GM21619 (cell line): ENCODE results near the gene PKNOX2.

ENCODE experiments used
- ATAC-seq: cut with Tn5 transposase; IDR thresholded peaks from one replicate; pipeline ENCODE4 v1.9.1; 2021; ENCODE audit not compliant: unreplicated experiment

PKNOX2 gene

GRCh38 chr11:125351033-125351867 is 186.7 kb downstream of the PKNOX2 start:
- no peak for ATAC-seq

- no peak for ATAC-seq
Observed at GRCh38 chr11:125351868-125352250, 187.3 kb downstream of the PKNOX2 start.

GRCh38 chr11:125356797-125357196 is 192.2 kb downstream of the PKNOX2 start:
- no peak for ATAC-seq

- no peak for ATAC-seq
Observed at GRCh38 chr11:125357551-125357950, 193.0 kb downstream of the PKNOX2 start.

- no peak for ATAC-seq
Observed at GRCh38 chr11:125358254-125358840, 193.8 kb downstream of the PKNOX2 start.

- ATAC-seq: peak; percentile 30
Observed at GRCh38 chr11:125359130-125359529, 194.6 kb downstream of the PKNOX2 start.

GRCh38 chr11:125360066-125360465 is 195.5 kb downstream of the PKNOX2 start:
- no peak for ATAC-seq

GRCh38 chr11:125364121-125364826 is 199.7 kb downstream of the PKNOX2 start:
- no peak for ATAC-seq

GRCh38 chr11:125365196-125365931 is 200.8 kb downstream of the PKNOX2 start:
- ATAC-seq: no peak

GRCh38 chr11:125367710-125368109 is 203.2 kb downstream of the PKNOX2 start:
- no peak for ATAC-seq

- no peak for ATAC-seq
Observed at GRCh38 chr11:125368757-125369156, 204.2 kb downstream of the PKNOX2 start.

GRCh38 chr11:125369808-125370207 is 205.3 kb downstream of the PKNOX2 start:
- no peak for ATAC-seq

GRCh38 chr11:125370561-125371389 is 206.2 kb downstream of the PKNOX2 start:
- ATAC-seq: no peak

GRCh38 chr11:125371431-125371935 is 206.9 kb downstream of the PKNOX2 start:
- no peak for ATAC-seq

GRCh38 chr11:125372088-125372487 is 207.5 kb downstream of the PKNOX2 start:
- no peak for ATAC-seq

- no peak for ATAC-seq
Observed at GRCh38 chr11:125372911-125373310, 208.4 kb downstream of the PKNOX2 start.

- ATAC-seq: peak; percentile 56
Observed at GRCh38 chr11:125373426-125374391, 209.2 kb downstream of the PKNOX2 start.

GRCh38 chr11:125374398-125374797 is 209.8 kb downstream of the PKNOX2 start:
- no peak for ATAC-seq

GRCh38 chr11:125375146-125375545 is 210.6 kb downstream of the PKNOX2 start:
- no peak for ATAC-seq
